ENCODE results near the gene FAXDC2.

FAXDC2 gene

DNA sequence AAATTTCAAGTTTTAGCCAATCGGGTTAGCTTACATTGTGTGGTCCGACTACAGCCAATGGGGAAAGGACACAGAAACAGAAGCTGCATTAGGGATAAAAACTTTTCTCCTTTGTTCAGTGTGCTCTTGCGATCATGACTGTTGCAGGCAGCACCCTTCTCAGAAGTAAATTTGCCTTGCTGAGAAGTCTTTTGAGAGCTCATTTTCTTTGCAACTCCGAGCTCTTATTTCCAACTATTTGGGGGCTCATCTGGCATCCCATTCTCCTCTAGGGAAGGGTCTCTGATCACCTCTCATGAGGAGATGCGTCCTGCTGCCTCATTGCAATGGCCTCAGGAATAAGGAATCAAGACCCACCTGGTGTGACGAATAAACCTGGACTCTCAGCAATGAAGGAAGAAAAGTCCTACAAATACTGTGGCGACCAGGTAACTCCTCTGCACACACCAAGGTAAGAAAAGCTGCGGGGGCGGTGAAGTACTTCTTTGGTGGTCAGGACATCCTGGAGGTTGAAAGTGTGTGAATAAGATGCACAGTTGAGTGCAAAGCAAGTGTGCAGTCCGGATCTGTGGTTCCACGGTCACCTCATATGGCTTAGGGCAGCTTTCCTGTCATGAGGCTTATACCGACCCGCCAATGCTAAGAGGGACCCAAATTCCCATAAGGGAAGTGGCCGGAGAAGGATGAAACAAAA is 28.4 kb upstream of the FAXDC2 start:
- no peaks in the 10 kb centered on the region for H3K27me3 ChIP-seq (ENCODE audit: control insufficient read depth, insufficient read depth, low read length)
- H3K9me3 ChIP-seq (ENCODE audit: control insufficient read depth, insufficient read depth, low read length) = peaks cover 10% of the 10 kb centered on the region
- no peak overlapping the region for H3K4me3 ChIP-seq (ENCODE audit: low read depth, low read length)
- H3K4me1 ChIP-seq (ENCODE audit: control insufficient read depth, insufficient read depth, low read length) = no peaks in the 10 kb centered on the region
- H3K36me3 ChIP-seq (ENCODE audit: control insufficient read depth, insufficient read depth, low read length) = peaks cover 8% of the 10 kb centered on the region
- no peak overlapping the region for H3K9ac ChIP-seq (ENCODE audit: low read depth, low read length)

DNA sequence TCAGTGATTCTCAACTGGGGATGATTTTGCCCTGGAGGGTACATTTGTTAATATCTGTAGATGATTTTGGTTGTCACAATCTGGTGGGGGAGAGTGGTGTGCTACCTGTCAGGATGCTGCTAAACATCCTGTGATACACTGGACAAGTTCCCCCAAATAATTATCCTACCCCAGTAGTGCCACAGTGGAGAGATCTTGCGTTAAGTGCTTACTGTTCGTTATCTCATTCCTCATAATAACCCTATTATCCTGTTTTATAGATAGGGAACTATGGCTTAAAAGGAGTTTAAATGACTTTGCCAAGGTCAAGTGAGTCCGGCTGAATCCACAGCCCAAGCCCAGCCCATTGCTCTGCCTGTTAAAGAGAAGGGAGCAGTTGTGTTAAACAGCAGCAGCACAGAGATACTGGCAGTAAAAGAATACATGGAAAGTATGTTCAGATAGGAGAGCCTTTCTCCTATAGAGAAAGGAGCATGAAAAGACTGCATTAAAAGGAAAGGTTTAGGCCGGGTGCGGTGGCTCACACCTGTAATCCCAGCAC is 23.5 kb upstream of the FAXDC2 start:
- no peaks in the 10 kb centered on the region for H3K27me3 ChIP-seq (ENCODE audit: control insufficient read depth, insufficient read depth, low read length)
- H3K36me3 ChIP-seq (ENCODE audit: control insufficient read depth, insufficient read depth, low read length) = peaks cover 31% of the 10 kb centered on the region
- H3K9me3 ChIP-seq (ENCODE audit: control insufficient read depth, insufficient read depth, low read length) = peaks cover 5% of the 10 kb centered on the region
- H3K4me3 ChIP-seq (ENCODE audit: low read depth, low read length) = no peak overlapping the region
- H3K4me1 ChIP-seq (ENCODE audit: control insufficient read depth, insufficient read depth, low read length) = no peaks in the 10 kb centered on the region
- H3K9ac ChIP-seq (ENCODE audit: low read depth, low read length) = no peak overlapping the region

DNA sequence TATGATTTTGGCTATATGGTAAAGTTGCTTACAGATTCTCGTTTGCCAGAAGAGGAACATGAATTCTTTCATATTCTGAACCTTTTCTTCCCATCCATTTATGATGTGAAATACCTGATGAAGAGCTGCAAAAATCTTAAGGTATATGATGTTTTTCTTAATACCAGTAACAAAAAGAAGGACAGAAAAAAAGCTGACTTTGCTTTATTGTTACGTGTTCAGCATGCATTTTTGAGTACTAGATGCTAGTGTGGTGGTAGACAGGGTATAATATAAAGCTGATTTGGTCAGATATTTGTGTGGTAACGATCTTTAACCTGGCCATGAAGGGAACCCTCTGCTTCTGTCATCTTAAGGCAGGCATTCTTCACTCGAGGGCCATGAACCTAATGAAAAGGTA is 21.3 kb upstream of the FAXDC2 start:
- peaks cover 31% of the 10 kb centered on the region for H3K36me3 ChIP-seq (ENCODE audit: control insufficient read depth, insufficient read depth, low read length)

DNA sequence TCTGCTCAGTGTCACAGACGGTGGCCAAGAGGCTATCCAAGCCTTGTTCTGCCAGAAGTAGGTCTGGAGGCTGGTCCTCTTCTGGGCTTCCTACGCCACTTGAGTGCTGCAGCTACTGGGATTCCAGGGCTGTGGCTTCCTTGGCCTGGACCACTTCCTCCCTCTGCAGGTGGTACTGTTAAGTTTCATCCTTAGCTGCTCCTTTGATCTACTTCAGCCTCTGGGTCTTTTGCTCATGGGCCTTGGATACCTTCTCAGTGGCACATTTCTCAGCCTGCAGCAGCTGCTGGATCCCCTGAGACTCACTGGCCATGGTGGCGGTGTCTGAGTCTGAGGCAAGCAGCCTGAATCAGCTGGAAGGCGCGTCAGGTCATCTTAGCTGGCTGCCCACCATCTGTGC is 18.3 kb upstream of the FAXDC2 start:
- no peak overlapping the region for H3K4me3 ChIP-seq (ENCODE audit: low read depth, low read length)
- H3K4me1 ChIP-seq (ENCODE audit: control insufficient read depth, insufficient read depth, low read length) = no peaks in the 10 kb centered on the region
- H3K36me3 ChIP-seq (ENCODE audit: control insufficient read depth, insufficient read depth, low read length) = peaks cover 22% of the 10 kb centered on the region
- no peak overlapping the region for H3K9ac ChIP-seq (ENCODE audit: low read depth, low read length)
- no peaks in the 10 kb centered on the region for H3K27me3 ChIP-seq (ENCODE audit: control insufficient read depth, insufficient read depth, low read length)
- no peaks in the 10 kb centered on the region for H3K9me3 ChIP-seq (ENCODE audit: control insufficient read depth, insufficient read depth, low read length)

More for the DNA sequence above, 21.3 kb upstream of the FAXDC2 start:
- H3K4me3 ChIP-seq (ENCODE audit: low read depth, low read length) = no peak overlapping the region
- H3K27me3 ChIP-seq (ENCODE audit: control insufficient read depth, insufficient read depth, low read length) = no peaks in the 10 kb centered on the region
- H3K4me1 ChIP-seq (ENCODE audit: control insufficient read depth, insufficient read depth, low read length) = no peaks in the 10 kb centered on the region
- no peak overlapping the region for H3K9ac ChIP-seq (ENCODE audit: low read depth, low read length)
- no peaks in the 10 kb centered on the region for H3K9me3 ChIP-seq (ENCODE audit: control insufficient read depth, insufficient read depth, low read length)

DNA sequence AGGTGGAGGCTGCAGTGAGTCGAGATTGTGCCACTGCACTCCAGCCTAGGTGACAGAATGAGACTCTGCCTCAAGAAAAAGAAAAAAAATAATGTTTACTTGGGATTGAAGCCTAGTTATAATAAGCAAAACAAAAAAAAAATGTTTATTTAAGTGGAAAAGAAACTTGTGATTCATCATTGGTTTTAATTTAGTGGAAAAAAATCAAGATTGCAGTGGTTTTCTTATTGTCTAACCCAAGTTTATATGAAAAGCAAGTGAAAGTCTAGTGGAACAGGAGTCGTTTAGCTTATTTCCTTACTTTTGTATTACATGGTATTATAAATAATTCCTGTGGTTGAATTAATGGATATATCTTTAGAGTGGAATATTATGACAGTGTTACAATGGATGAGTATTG is 16.4 kb upstream of the FAXDC2 start:
- Histone ChIP-seq H3K36me3 (ENCODE audit: control insufficient read depth, insufficient read depth, low read length) (peaks cover 7% of the 10 kb centered on the region), H3K9me3 (ENCODE audit: control insufficient read depth, insufficient read depth, low read length) (no peaks in the 10 kb centered on the region), H3K4me3 (ENCODE audit: low read depth, low read length) (no peak overlapping the region), H3K9ac (ENCODE audit: low read depth, low read length) (no peak overlapping the region), H3K4me1 (ENCODE audit: control insufficient read depth, insufficient read depth, low read length) (no peaks in the 10 kb centered on the region), H3K27me3 (ENCODE audit: control insufficient read depth, insufficient read depth, low read length) (no peaks in the 10 kb centered on the region)

DNA sequence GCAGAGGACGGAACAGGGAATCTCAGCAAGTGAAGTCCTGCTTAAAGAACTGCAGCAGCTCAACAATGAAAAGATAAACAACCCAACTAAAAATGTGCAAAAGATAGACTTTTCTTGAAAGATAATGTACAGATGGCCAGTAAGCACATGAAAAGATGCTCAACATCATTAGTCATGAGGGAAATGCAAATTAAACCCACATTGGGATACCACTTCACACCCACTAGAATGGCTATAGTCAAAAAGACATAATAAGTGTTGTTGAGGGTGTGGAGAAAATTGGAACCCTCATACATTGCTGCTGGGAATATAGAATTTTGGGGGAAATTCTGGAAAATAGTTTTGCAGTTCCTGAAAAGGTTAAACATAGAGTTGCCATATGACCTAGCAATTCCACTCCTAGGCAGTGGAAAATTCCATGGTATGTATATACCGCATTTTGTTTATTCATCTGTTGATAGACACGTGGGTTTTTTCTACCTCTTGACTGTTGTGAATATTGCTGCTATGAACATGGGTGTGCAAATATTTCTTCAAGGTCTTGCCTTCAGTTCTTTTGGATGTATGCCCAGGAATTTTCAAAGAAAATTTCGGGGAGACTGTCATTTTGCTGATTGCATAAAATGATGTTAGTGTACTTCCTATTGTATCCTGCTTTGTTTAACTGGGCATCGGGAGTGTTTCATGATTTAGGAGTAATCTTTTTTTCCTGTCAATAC is 15.2 kb upstream of the FAXDC2 start:
- Histone ChIP-seq H3K9ac (ENCODE audit: low read depth, low read length) (no peak overlapping the region), H3K9me3 (ENCODE audit: control insufficient read depth, insufficient read depth, low read length) (no peaks in the 10 kb centered on the region), H3K4me1 (ENCODE audit: control insufficient read depth, insufficient read depth, low read length) (no peaks in the 10 kb centered on the region)

DNA sequence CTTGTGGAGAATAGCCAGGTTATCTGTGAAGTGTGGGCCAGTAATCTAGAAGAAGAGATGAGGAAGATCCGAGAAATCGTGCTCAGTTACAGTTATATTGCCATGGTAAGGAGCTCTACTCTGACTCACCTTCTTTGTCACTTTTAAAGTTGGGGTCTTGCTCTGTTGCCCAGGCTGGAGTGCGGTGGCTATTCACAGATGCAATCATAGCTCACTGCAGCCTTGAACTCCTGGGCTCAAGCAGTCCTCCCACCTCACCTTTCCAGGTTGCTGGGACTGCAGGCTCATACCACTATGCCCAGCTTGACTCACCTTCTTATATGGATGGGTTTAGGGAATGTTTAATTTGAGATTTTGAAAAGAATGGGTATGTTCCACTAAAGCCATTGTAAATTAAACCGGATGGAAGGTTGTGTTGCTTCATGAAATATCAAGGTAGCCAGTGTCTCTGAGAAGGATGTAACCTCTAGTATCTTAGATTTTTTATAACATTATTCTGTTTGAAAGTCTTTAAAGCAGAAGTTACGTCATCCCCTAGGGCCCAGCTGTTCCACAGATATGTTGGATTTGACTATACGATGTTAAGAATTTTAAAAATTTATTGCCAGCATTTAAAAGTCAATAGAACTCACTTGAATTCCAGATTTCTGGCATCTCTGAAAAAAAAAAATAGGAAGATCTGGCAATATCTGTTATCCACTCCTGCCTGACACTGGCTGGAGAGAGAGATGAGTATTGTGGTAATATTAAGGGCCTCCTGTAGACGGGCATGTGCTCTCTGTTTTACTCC is 13.1 kb upstream of the FAXDC2 start:
- Histone ChIP-seq H3K4me3 (ENCODE audit: low read depth, low read length) (no peak overlapping the region), H3K4me1 (ENCODE audit: control insufficient read depth, insufficient read depth, low read length) (peaks cover 6% of the 10 kb centered on the region), H3K9me3 (ENCODE audit: control insufficient read depth, insufficient read depth, low read length) (no peaks in the 10 kb centered on the region), H3K9ac (ENCODE audit: low read depth, low read length) (no peak overlapping the region), H3K27me3 (ENCODE audit: control insufficient read depth, insufficient read depth, low read length) (no peaks in the 10 kb centered on the region), H3K36me3 (ENCODE audit: control insufficient read depth, insufficient read depth, low read length) (no peaks in the 10 kb centered on the region)

More for the DNA sequence above, 15.2 kb upstream of the FAXDC2 start:
- Histone ChIP-seq H3K4me3 (ENCODE audit: low read depth, low read length) (no peak overlapping the region), H3K27me3 (ENCODE audit: control insufficient read depth, insufficient read depth, low read length) (no peaks in the 10 kb centered on the region), H3K36me3 (ENCODE audit: control insufficient read depth, insufficient read depth, low read length) (peaks cover 3% of the 10 kb centered on the region)

DNA sequence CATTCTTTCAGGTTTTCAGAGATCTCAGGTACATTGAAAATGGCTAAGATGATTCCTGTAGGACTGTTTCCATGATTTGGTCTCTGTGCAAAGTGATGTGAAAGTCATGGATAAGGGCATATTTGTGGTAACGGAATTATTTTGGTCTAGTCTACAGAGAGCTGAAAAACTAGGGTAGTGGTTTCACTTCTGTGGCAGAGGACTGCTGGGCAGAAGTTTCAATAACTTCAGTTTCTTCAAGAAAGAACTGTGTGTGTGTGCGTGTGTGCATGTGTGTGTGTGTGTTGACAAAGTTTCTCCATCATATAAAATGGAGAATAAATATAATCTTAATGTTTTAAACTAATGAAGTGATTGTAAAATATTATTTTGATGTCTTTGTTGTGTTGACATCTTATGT is 12.4 kb upstream of the FAXDC2 start:
- no peaks in the 10 kb centered on the region for H3K36me3 ChIP-seq (ENCODE audit: control insufficient read depth, insufficient read depth, low read length)
- H3K9me3 ChIP-seq (ENCODE audit: control insufficient read depth, insufficient read depth, low read length) = no peaks in the 10 kb centered on the region
- H3K9ac ChIP-seq (ENCODE audit: low read depth, low read length) = no peak overlapping the region
- H3K4me1 ChIP-seq (ENCODE audit: control insufficient read depth, insufficient read depth, low read length) = peaks cover 6% of the 10 kb centered on the region
- no peak overlapping the region for H3K4me3 ChIP-seq (ENCODE audit: low read depth, low read length)
- H3K27me3 ChIP-seq (ENCODE audit: control insufficient read depth, insufficient read depth, low read length) = no peaks in the 10 kb centered on the region

DNA sequence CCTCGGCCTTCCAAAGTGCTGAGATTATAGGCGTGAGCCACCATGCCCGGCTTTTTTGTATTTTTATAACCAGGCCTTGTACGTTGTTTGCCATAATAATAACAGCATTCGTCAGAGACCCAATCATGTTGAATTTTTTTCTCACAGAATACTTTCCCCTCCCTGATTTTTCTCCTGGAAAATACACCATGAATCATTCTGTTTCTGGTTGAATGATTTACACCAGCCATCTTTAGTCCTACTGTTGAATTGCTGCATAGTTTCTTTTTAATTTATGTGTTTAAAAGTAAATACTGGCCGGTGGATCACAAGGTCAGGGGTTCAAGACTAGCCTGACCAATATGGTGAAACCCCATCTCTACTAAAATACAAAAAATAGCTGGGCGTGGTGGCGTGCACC is 11.5 kb upstream of the FAXDC2 start:
- Histone ChIP-seq H3K9me3 (ENCODE audit: control insufficient read depth, insufficient read depth, low read length) (no peaks in the 10 kb centered on the region), H3K4me1 (ENCODE audit: control insufficient read depth, insufficient read depth, low read length) (peaks cover 7% of the 10 kb centered on the region), H3K27me3 (ENCODE audit: control insufficient read depth, insufficient read depth, low read length) (no peaks in the 10 kb centered on the region), H3K9ac (ENCODE audit: low read depth, low read length) (no peak overlapping the region), H3K36me3 (ENCODE audit: control insufficient read depth, insufficient read depth, low read length) (no peaks in the 10 kb centered on the region), H3K4me3 (ENCODE audit: low read depth, low read length) (no peak overlapping the region)

DNA sequence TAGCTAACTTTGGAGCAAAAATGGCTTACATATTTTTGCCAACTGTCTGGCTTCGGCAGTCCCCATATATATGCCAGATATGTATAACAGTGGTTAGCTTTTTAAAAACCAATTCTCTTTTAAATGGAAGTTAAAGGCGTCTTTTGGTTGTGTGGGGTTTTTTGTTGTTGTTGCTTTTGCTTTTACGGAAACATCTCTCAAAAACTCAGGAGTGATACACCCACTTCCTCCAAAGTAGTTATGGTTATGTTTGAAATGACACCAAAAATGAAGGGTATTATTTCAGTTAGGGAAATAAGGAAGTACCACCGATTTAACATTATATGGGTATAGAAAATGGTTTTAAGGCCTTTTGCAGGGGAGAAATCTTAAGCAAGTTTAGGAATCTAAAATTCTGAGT is 10.4 kb upstream of the FAXDC2 start:
- no peak overlapping the region for H3K4me3 ChIP-seq (ENCODE audit: low read depth, low read length)

DNA sequence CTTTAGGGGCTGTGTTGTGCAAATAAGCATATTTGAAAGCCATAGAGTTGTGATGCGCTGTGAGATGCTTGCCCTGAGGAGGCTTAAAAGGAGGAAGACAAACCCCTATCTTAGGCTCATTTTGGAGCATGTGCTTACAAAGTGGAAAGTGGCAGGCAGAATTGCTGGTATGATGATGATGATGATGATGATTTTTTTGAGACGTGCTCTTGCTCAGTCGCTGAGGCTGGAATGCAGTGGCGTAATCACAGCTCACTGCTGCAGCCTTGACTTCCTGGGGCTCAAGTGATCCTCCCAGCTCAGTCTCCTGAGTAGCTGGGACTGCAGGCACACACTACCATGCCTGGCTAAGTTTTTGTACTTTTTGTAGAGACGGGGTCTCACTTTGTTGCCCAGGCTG is 9.7 kb upstream of the FAXDC2 start:
- Histone ChIP-seq H3K27me3 (ENCODE audit: control insufficient read depth, insufficient read depth, low read length) (no peaks in the 10 kb centered on the region), H3K9ac (ENCODE audit: low read depth, low read length) (peak overlapping the region; percentile 39), H3K4me3 (ENCODE audit: low read depth, low read length) (peak overlapping the region; percentile 98), H3K36me3 (ENCODE audit: control insufficient read depth, insufficient read depth, low read length) (no peaks in the 10 kb centered on the region), H3K4me1 (ENCODE audit: control insufficient read depth, insufficient read depth, low read length) (peaks cover 9% of the 10 kb centered on the region), H3K9me3 (ENCODE audit: control insufficient read depth, insufficient read depth, low read length) (no peaks in the 10 kb centered on the region)

More for the DNA sequence above, 10.4 kb upstream of the FAXDC2 start:
- H3K4me1 ChIP-seq (ENCODE audit: control insufficient read depth, insufficient read depth, low read length) = peaks cover 9% of the 10 kb centered on the region
- no peaks in the 10 kb centered on the region for H3K9me3 ChIP-seq (ENCODE audit: control insufficient read depth, insufficient read depth, low read length)
- H3K36me3 ChIP-seq (ENCODE audit: control insufficient read depth, insufficient read depth, low read length) = no peaks in the 10 kb centered on the region
- H3K9ac ChIP-seq (ENCODE audit: low read depth, low read length) = no peak overlapping the region
- no peaks in the 10 kb centered on the region for H3K27me3 ChIP-seq (ENCODE audit: control insufficient read depth, insufficient read depth, low read length)
